Measurements from ENCODE around the gene ETV6.

GRCh38 chr12:11853126-11853525 is 203.7 kb downstream of the ETV6 start:
- TF ChIP-seq CTCF (IDR thresholded peaks at IDR 0.05) = no peak
- TF ChIP-seq POLR2A (IDR thresholded peaks at IDR 0.05) = no peak

Data from testis (tissue), 2 donors.